HCT116 (cell line): ENCODE measurements around the gene ZNF474. TPM values are rescaled to one million over a fixed set of nuclear protein-coding genes. Genes with fewer than 3 reads are reported as not detected.

Source experiments
- ATAC-seq: fragments of 200-7000 bp; cut with Tn5 transposase; 2 replicates; pipeline ENCODE4 v1.9.1; 2020; ENCODE audit warnings: mild to moderate bottlenecking, moderate library complexity
- BruUV-seq: library from RNA; stranded (reverse); fragments of 400-500 nt; replicated peaks from 2 replicates; lab custom pipeline; 2021; lab: Mats Ljungman, UMichigan
- CTCF ChIA-PET: fragments of 300-600 bp; sonication (Branson Sonifier 250); formaldehyde crosslinking; loops from one replicate; lab custom pipeline; 2021; ENCODE audit warnings: antibody characterized with exemption; lab: Charles Lee
- POLR2A ChIA-PET: fragments of 300-600, 350-600 bp; sonication (Branson Sonifier 250); formaldehyde crosslinking; loops from one replicate; lab custom pipeline; 2021; ENCODE audit warnings: antibody characterized with exemption; lab: Charles Lee
- RAD21 ChIA-PET, 2 experiments: fragments of 300-600 bp; sonication (Branson Sonifier 250); formaldehyde crosslinking; loops; one replicate each; lab custom pipeline; 2023; ENCODE audit warnings: low total read pairs in 2 of 2; ENCODE audit not compliant: uncharacterized antibody in 2 of 2, unreplicated experiment in 2 of 2, low non-redundant PET in 1 of 2; lab: Charles Lee
- DNase-seq: peaks from one replicate; pipeline ENCODE4 v3.0.0-alpha.2; 2010; ENCODE audit warnings: low read depth, low spot score
- H2AFZ ChIP-seq: fragments of 200-600 bp; shearing (Covaris generic), sonication (generic); 2 replicates; pipeline ENCODE4 v1.6.1; 2017; ENCODE audit warnings: low read depth, mixed run types, mixed read lengths, antibody characterized with exemption, low read length; ENCODE audit not compliant: poor library complexity, severe bottlenecking
- H3K27ac ChIP-seq: 2 replicates; pipeline ENCODE4 v1.5.1; 2012; ENCODE audit warnings: low read depth, low read length
- H3K27me3 ChIP-seq: fragments of 200-600 bp; sonication (generic); 2 replicates; pipeline ENCODE4 v1.6.1; 2016; ENCODE audit warnings: mixed run types, low read length, mixed read lengths; ENCODE audit not compliant: insufficient read depth
- H3K36me3 ChIP-seq, 2 experiments: fragments of 200-500 bp in 1 of 2; fragments of 200-600 bp in 1 of 2; sonication (Bioruptor generic) in 1 of 2; sonication (generic) in 1 of 2; 2 replicates each; pipeline versions ENCODE4 v1.5.1 to v1.6.1; 2014 to 2016; ENCODE audit warnings: low read length in 2 of 2, inconsistent platforms in 1 of 2, mixed read lengths in 1 of 2, mixed run types in 1 of 2; ENCODE audit not compliant: insufficient read depth in 2 of 2, control insufficient read depth in 1 of 2
- H3K4me1 ChIP-seq, 2 experiments: fragments of 200-600 bp in 1 of 2; sonication (generic) in 1 of 2; 2 replicates each; pipeline versions ENCODE4 v1.5.1 to v1.6.1; 2012 to 2017; ENCODE audit warnings: low read length in 2 of 2, inconsistent platforms in 1 of 2, mild to moderate bottlenecking in 1 of 2, mixed read lengths in 1 of 2, mixed run types in 1 of 2, moderate library complexity in 1 of 2; ENCODE audit not compliant: insufficient read depth in 2 of 2, control insufficient read depth in 1 of 2
- H3K4me2 ChIP-seq: fragments of 200-600 bp; sonication (generic); 2 replicates; pipeline ENCODE4 v1.6.1; 2017; ENCODE audit warnings: mixed run types, low read length, mixed read lengths
- H3K4me3 ChIP-seq, 2 experiments: fragments of 200-600 bp in 1 of 2; sonication (generic) in 1 of 2; replicated peaks in 1 of 2; 2 replicates each; pipeline ENCODE4 v1.5.1; 2011 to 2016; ENCODE audit warnings: low read length in 2 of 2, control low read depth in 1 of 2, low read depth in 1 of 2, mild to moderate bottlenecking in 1 of 2, mixed read lengths in 1 of 2, mixed run types in 1 of 2
- H3K79me2 ChIP-seq: fragments of 200-600 bp; sonication (generic); 2 replicates; pipeline ENCODE4 v1.6.1; 2017; ENCODE audit warnings: mild to moderate bottlenecking, mixed run types, low read length, moderate library complexity, mixed read lengths; ENCODE audit not compliant: insufficient read depth
- H3K9ac ChIP-seq: fragments of 200-600 bp; sonication (generic); 2 replicates; pipeline ENCODE4 v1.6.1; 2016; ENCODE audit warnings: low read length, mixed read lengths
- H3K9me2 ChIP-seq: fragments of 200-600 bp; sonication (generic), shearing (Covaris generic); 2 replicates; pipeline ENCODE4 v1.6.1; 2017; ENCODE audit warnings: mixed run types, mild to moderate bottlenecking, moderate library complexity; ENCODE audit not compliant: insufficient read depth
- H3K9me3 ChIP-seq, 2 experiments: fragments of 200-500 bp in 1 of 2; fragments of 200-600 bp in 1 of 2; sonication (Bioruptor generic) in 1 of 2; sonication (generic) in 1 of 2; 2 replicates each; pipeline ENCODE4 v1.6.1; 2014 to 2017; ENCODE audit warnings: low read length in 2 of 2, mixed read lengths in 2 of 2, inconsistent platforms in 1 of 2, low read depth in 1 of 2, mild to moderate bottlenecking in 1 of 2, mixed run types in 1 of 2, moderate library complexity in 1 of 2; ENCODE audit not compliant: control insufficient read depth in 1 of 2, insufficient read depth in 1 of 2
- H4K20me1 ChIP-seq: fragments of 200-600 bp; sonication (generic), shearing (Covaris generic); 2 replicates; pipeline ENCODE4 v1.6.1; 2017; ENCODE audit warnings: mixed run types, mild to moderate bottlenecking, moderate library complexity; ENCODE audit not compliant: insufficient read depth
- CBX3 ChIP-seq: IDR thresholded peaks from 2 replicates; pipeline ENCODE4 v1.6.1; 2012; ENCODE audit warnings: low read depth
- ELF1 ChIP-seq: IDR thresholded peaks from 2 replicates; pipeline ENCODE4 v1.6.1; 2012; ENCODE audit warnings: low read depth, borderline replicate concordance
- EZH2 ChIP-seq: fragments of 200-600 bp; sonication (generic); IDR thresholded peaks from 2 replicates; pipeline ENCODE4 v1.6.1; 2017; ENCODE audit warnings: antibody characterized with exemption, mixed run types
- FOSL1 ChIP-seq: IDR thresholded peaks from 2 replicates; pipeline ENCODE4 v1.6.1; 2012; ENCODE audit warnings: low read depth
- JUND ChIP-seq: IDR thresholded peaks from 2 replicates; pipeline ENCODE4 v1.6.1; 2012
- POLR2A ChIP-seq: IDR thresholded peaks from 2 replicates; pipeline ENCODE4 v1.7.0; 2011; ENCODE audit warnings: borderline replicate concordance; ENCODE audit not compliant: insufficient read depth, insufficient read length; ENCODE audit errors: extremely low read depth
- POLR2AphosphoS5 ChIP-seq: IDR thresholded peaks from 2 replicates; pipeline ENCODE4 v1.6.1; 2011; ENCODE audit warnings: mild to moderate bottlenecking, low read depth, low read length, moderate library complexity
- SRF ChIP-seq: IDR thresholded peaks from 2 replicates; pipeline ENCODE4 v1.6.1; 2012; ENCODE audit warnings: low read depth
- TCF7L2 ChIP-seq: IDR thresholded peaks from 2 replicates; pipeline ENCODE4 v1.7.0; 2011; ENCODE audit warnings: borderline replicate concordance, inconsistent platforms; ENCODE audit not compliant: insufficient read depth, insufficient read length; ENCODE audit errors: extremely low read depth
- intact Hi-C: fragments of 100-400 bp; cut with micrococcal nuclease; formaldehyde crosslinking; loops from 2 replicates; pipeline ENCODE4 v1.10.0; 2022
- total RNA-seq: library from RNA; stranded (reverse); gene quantifications from one replicate; pipeline ENCODE4 v1.2.1, GENCODE V29; 2021; ENCODE audit not compliant: unreplicated experiment
- TF ChIP-seq, protein P1 (sequence below): IDR thresholded peaks from 2 replicates; pipeline ENCODE4 v1.6.1; 2011; ENCODE audit warnings: mild to moderate bottlenecking, low read length, moderate library complexity; ENCODE audit not compliant: insufficient replicate concordance; ENCODE audit errors: extremely low read depth
- TF ChIP-seq, protein P2 (sequence below): IDR thresholded peaks from 2 replicates; pipeline ENCODE4 v1.6.1; 2012
- TF ChIP-seq, protein P3 (sequence below): IDR thresholded peaks from 2 replicates; pipeline ENCODE4 v1.6.1; 2012; ENCODE audit warnings: low read depth

The ZNF474 gene
- total RNA-seq, 1 experiment from 2014 or later: 0.37 TPM

DNA sequence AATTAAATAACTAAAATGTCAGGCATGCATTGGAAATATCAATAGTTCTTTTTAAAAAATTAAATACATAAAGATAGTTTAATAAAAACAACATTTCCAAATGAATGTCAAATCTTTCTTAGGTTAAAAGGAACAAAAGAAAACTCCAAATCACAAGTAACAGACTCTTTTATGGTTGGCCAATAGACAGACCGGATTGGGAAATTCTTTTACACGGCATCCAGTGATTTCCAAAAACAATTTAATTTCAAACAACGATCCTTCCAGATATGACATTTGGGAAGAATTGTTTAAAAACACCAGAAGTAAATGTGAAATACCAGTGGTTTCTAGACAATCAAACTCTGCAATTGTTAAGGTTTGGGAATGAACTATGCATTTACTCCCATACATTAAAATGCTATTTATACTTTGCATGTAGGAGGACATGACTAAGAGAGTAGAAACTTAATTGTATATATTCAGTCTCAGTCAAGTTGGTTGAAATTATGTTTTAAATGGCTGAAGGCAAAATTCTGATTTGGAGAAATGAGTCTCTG lies 32.8 kb downstream of the ZNF474 start:
- no peaks in the 10 kb centered on the region for H3K36me3 ChIP-seq
- DNase-seq (no peak), ATAC-seq (no peak)
- H3K4me3 ChIP-seq: no peak overlapping the region
- ChIA-PET CTCF (no interaction called here), POLR2A (no interaction called here), RAD21 (no interaction called here)
- H3K79me2 ChIP-seq: no peaks in the 10 kb centered on the region
- no TSS peak for BruUV-seq
- no peak overlapping the region for H2AFZ ChIP-seq
- H3K9me2 ChIP-seq: no peaks in the 10 kb centered on the region
- H3K4me2 ChIP-seq: no peak overlapping the region
- TF ChIP-seq SRF: no peak
- no peak for TF ChIP-seq ELF1
- no peaks in the 10 kb centered on the region for H4K20me1 ChIP-seq
- no peaks in the 10 kb centered on the region for H3K27me3 ChIP-seq
- no peaks in the 10 kb centered on the region for H3K9me3 ChIP-seq
- no peak overlapping the region for H3K27ac ChIP-seq
- H3K9ac ChIP-seq: no peak overlapping the region
- intact Hi-C loops: no loop called here
- peaks cover 0 to 18% of the 10 kb centered on the region in 2 experiments; a peak in 2 of 4 replicates for H3K4me1 ChIP-seq

DNA sequence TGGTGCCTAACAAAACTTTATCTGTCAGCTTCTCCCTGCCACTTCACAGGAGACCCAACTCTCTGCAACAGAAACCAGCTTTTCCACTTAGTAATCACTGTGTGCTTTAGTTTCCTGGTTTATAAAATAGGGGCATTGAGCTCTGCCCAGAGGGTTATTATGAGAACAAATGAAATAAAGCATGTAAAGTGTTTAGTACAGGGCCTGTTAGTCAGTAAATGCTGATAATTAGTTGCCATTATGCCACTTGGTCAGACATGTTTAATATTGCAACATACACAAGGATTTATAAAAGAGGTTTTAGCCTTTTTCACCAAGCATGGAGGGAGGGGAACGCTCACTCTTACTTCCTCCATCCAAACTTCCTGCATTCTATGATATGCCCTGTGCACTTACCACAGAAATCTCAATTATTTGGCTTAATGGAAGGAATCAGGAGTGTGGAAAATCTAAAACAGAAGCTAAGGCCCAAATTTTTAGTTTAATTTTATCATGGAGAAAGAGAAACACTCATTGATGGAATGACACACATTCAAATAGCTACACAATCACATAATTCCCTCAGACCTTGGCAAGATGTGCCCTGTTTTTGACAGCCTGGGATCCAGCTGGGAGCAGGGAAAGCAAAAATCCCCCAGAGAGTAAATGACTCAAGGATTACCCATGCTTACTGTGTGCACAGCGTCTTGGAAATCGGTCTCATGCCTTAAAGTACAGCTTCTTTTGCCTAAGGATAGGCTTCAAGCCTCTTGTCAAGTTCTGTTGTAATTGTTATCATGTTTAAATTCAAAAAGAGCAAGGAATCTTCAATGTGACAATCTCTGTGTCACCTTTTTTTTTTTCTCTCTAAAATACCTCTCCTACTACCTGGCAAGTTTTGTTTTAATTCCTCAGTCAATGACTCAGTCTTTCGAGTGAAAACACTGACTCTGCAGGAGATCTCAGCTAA lies 34.0 kb downstream of the ZNF474 start:
- POLR2A ChIA-PET: interaction anchor here (1.2 kb wide), 1 partner anchor 13 kb away, joined by 3 read pairs; no protein-coding TSS in a partner anchor
- Histone ChIP-seq H3K4me2 (peak overlapping the region; percentile 52), H3K9me2 (no peaks in the 10 kb centered on the region), H3K27me3 (no peaks in the 10 kb centered on the region), H3K27ac (no peak overlapping the region), H2AFZ (no peak overlapping the region), H3K36me3 (no peaks in the 10 kb centered on the region), H3K9me3 (no peaks in the 10 kb centered on the region), H3K4me3 (no peak overlapping the region), H3K79me2 (no peaks in the 10 kb centered on the region), H3K4me1 (peaks cover 0 to 18% of the 10 kb centered on the region in 2 experiments; a peak in 2 of 4 replicates), H4K20me1 (no peaks in the 10 kb centered on the region), H3K9ac (no peak overlapping the region)
- no peak for DNase-seq
- BruUV-seq: no TSS peak
- ATAC-seq: 0 out of 2 replicates have a peak, but pooled peaks have one; percentile 36
- CTCF ChIA-PET: interaction anchor here (1.0 kb wide), 1 partner anchor 61 kb away, joined by 3 read pairs; no protein-coding TSS in a partner anchor
- intact Hi-C loops: no loop called here
- RAD21 ChIA-PET: no interaction called here
- TF ChIP-seq EZH2 (no peak), FOSL1 (peak; percentile 55), CBX3 (no peak), ELF1 (no peak), POLR2A (no peak), POLR2AphosphoS5 (no peak), TCF7L2 (no peak), JUND (peak; percentile 23; the same call in 1 of the 2 replicates)
- TF ChIP-seq, protein P1, sequence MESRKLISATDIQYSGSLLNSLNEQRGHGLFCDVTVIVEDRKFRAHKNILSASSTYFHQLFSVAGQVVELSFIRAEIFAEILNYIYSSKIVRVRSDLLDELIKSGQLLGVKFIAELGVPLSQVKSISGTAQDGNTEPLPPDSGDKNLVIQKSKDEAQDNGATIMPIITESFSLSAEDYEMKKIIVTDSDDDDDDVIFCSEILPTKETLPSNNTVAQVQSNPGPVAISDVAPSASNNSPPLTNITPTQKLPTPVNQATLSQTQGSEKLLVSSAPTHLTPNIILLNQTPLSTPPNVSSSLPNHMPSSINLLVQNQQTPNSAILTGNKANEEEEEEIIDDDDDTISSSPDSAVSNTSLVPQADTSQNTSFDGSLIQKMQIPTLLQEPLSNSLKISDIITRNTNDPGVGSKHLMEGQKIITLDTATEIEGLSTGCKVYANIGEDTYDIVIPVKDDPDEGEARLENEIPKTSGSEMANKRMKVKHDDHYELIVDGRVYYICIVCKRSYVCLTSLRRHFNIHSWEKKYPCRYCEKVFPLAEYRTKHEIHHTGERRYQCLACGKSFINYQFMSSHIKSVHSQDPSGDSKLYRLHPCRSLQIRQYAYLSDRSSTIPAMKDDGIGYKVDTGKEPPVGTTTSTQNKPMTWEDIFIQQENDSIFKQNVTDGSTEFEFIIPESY: no peak
- TF ChIP-seq, protein P2, sequence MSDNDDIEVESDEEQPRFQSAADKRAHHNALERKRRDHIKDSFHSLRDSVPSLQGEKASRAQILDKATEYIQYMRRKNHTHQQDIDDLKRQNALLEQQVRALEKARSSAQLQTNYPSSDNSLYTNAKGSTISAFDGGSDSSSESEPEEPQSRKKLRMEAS: no peak
- TF ChIP-seq, protein P3, sequence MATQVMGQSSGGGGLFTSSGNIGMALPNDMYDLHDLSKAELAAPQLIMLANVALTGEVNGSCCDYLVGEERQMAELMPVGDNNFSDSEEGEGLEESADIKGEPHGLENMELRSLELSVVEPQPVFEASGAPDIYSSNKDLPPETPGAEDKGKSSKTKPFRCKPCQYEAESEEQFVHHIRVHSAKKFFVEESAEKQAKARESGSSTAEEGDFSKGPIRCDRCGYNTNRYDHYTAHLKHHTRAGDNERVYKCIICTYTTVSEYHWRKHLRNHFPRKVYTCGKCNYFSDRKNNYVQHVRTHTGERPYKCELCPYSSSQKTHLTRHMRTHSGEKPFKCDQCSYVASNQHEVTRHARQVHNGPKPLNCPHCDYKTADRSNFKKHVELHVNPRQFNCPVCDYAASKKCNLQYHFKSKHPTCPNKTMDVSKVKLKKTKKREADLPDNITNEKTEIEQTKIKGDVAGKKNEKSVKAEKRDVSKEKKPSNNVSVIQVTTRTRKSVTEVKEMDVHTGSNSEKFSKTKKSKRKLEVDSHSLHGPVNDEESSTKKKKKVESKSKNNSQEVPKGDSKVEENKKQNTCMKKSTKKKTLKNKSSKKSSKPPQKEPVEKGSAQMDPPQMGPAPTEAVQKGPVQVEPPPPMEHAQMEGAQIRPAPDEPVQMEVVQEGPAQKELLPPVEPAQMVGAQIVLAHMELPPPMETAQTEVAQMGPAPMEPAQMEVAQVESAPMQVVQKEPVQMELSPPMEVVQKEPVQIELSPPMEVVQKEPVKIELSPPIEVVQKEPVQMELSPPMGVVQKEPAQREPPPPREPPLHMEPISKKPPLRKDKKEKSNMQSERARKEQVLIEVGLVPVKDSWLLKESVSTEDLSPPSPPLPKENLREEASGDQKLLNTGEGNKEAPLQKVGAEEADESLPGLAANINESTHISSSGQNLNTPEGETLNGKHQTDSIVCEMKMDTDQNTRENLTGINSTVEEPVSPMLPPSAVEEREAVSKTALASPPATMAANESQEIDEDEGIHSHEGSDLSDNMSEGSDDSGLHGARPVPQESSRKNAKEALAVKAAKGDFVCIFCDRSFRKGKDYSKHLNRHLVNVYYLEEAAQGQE: no peak
